ENCODE measurements around the gene AK5.

AK5 gene

GRCh38 chr1:77590651-77591050, 308.8 kb downstream of the AK5 start:
- no peak for DNase-seq (ENCODE audit: low spot score)

- DNase-seq (ENCODE audit: low spot score), result no peak
Measured at GRCh38 chr1:77592906-77593305, 311.1 kb downstream of the AK5 start.

- no peak for DNase-seq (ENCODE audit: low spot score)
Measured at GRCh38 chr1:77594366-77595112, 312.7 kb downstream of the AK5 start.

- no peak for DNase-seq (ENCODE audit: low spot score)
Measured at GRCh38 chr1:77597310-77597709, 315.5 kb downstream of the AK5 start.

- no peak for DNase-seq (ENCODE audit: low spot score)
Measured at GRCh38 chr1:77605246-77606026, 323.6 kb downstream of the AK5 start.

GRCh38 chr1:77608893-77609292, 327.1 kb downstream of the AK5 start:
- DNase-seq (ENCODE audit: low spot score), result no peak

Data from CD4-positive, alpha-beta T cell treated with Interleukin-15 for 4 hours (primary cell).